ENCODE measurements around the gene CTIF.

Gene CTIF

DNA sequence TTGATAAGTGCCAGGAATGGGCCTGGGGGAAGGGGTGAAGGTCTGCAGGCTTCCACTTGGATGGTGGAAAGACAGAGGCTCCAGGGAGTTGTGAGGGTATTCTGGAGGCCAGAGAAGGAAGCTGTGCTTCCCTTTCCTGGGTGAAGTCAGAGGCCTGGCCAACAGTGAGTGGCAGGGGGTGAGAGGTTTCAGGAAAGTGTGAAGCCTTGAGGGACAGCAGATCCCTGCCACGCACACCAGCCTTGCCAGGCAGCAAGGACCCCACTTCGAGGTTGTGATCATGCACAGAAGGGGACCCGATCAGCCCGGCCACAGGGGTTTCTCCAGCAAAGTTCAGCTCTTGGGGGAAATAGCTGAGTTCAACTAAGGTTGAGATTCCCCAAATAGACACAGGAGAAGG, 345.5 kb downstream of the CTIF start:
- no peaks in the 10 kb centered on the region for H3K36me3 ChIP-seq (replicated peaks; ENCODE audit: insufficient read depth, low read length)
- H3K4me1 ChIP-seq (ENCODE audit: low read length): no peaks in the 10 kb centered on the region
- no peak overlapping the region for H2AFZ ChIP-seq (ENCODE audit: low read length)
- TF ChIP-seq EZH2phosphoT487 (IDR thresholded peaks at IDR 0.05; ENCODE audit: low read length) (no peak), CTCF (IDR thresholded peaks at IDR 0.05; ENCODE audit: low read length) (no peak), EZH2 (optimal IDR thresholded peaks at IDR 0.05; ENCODE audit: low read depth, low read length) (no peak)
- no peak overlapping the region for H3K27ac ChIP-seq (ENCODE audit: low read length)
- H3K4me3 ChIP-seq (ENCODE audit: low read length): no peak overlapping the region
- H3K4me2 ChIP-seq (ENCODE audit: low read depth, low read length): no peak overlapping the region
- H3K9ac ChIP-seq (ENCODE audit: low read length): no peak overlapping the region
- H3F3A ChIP-seq (ENCODE audit: insufficient read depth, low read length): no peaks in the 10 kb centered on the region
- no peak for DNase-seq
- no peaks in the 10 kb centered on the region for H3K9me3 ChIP-seq (replicated peaks; ENCODE audit: insufficient read depth, low read length)
- no peaks in the 10 kb centered on the region for H3K79me2 ChIP-seq (ENCODE audit: low read length)
- H3K9me2 ChIP-seq (replicated peaks; ENCODE audit: insufficient read depth, low read length): no peaks in the 10 kb centered on the region
- no peaks in the 10 kb centered on the region for H3K27me3 ChIP-seq (replicated peaks; ENCODE audit: insufficient read depth, low read length)
- no peaks in the 10 kb centered on the region for H4K20me1 ChIP-seq (ENCODE audit: insufficient read depth, low read length)

DNA sequence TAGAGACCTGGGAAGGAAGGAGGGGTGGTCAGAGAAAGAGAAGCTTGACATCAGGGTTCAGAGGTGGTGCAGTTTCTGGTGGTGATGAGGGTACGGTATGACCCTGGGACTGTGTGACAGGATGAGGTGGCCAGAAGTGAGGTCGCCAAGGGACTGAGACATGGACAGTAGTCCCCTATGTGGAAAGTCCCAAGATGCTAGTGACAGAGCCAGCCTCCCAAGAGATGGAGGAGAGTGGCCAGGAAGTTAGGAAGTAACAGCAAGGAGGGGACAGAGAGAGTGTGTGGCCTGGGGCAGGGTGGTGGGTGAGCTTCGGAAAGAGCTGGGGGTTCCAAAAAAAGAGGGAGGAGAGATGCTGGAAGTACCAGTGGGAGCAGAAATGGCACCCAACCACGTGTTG, 345.9 kb downstream of the CTIF start:
- Histone ChIP-seq H3K9ac (ENCODE audit: low read length) (no peak overlapping the region), H4K20me1 (ENCODE audit: insufficient read depth, low read length) (no peaks in the 10 kb centered on the region), H3K4me1 (ENCODE audit: low read length) (no peaks in the 10 kb centered on the region), H3K36me3 (replicated peaks; ENCODE audit: insufficient read depth, low read length) (no peaks in the 10 kb centered on the region), H3K27ac (ENCODE audit: low read length) (no peak overlapping the region), H3K4me3 (ENCODE audit: low read length) (no peak overlapping the region), H3K27me3 (replicated peaks; ENCODE audit: insufficient read depth, low read length) (no peaks in the 10 kb centered on the region), H3F3A (ENCODE audit: insufficient read depth, low read length) (no peaks in the 10 kb centered on the region), H3K4me2 (ENCODE audit: low read depth, low read length) (no peak overlapping the region), H3K9me2 (replicated peaks; ENCODE audit: insufficient read depth, low read length) (no peaks in the 10 kb centered on the region), H3K9me3 (replicated peaks; ENCODE audit: insufficient read depth, low read length) (no peaks in the 10 kb centered on the region), H3K79me2 (ENCODE audit: low read length) (no peaks in the 10 kb centered on the region), H2AFZ (ENCODE audit: low read length) (no peak overlapping the region)
- no peak for TF ChIP-seq CTCF (IDR thresholded peaks at IDR 0.05; ENCODE audit: low read length)
- TF ChIP-seq EZH2 (optimal IDR thresholded peaks at IDR 0.05; ENCODE audit: low read depth, low read length): no peak
- TF ChIP-seq EZH2phosphoT487 (IDR thresholded peaks at IDR 0.05; ENCODE audit: low read length): no peak
- DNase-seq: no peak

GRCh38 chr18:48885266-48885923, 346.6 kb downstream of the CTIF start:
- Histone ChIP-seq H2AFZ (ENCODE audit: low read length) (no peak overlapping the region), H4K20me1 (ENCODE audit: insufficient read depth, low read length) (no peaks in the 10 kb centered on the region), H3K36me3 (replicated peaks; ENCODE audit: insufficient read depth, low read length) (no peaks in the 10 kb centered on the region), H3K79me2 (ENCODE audit: low read length) (no peaks in the 10 kb centered on the region), H3K4me1 (ENCODE audit: low read length) (no peaks in the 10 kb centered on the region), H3F3A (ENCODE audit: insufficient read depth, low read length) (no peaks in the 10 kb centered on the region), H3K9ac (ENCODE audit: low read length) (no peak overlapping the region), H3K27me3 (replicated peaks; ENCODE audit: insufficient read depth, low read length) (no peaks in the 10 kb centered on the region), H3K27ac (ENCODE audit: low read length) (no peak overlapping the region), H3K9me2 (replicated peaks; ENCODE audit: insufficient read depth, low read length) (no peaks in the 10 kb centered on the region), H3K4me3 (ENCODE audit: low read length) (no peak overlapping the region), H3K4me2 (ENCODE audit: low read depth, low read length) (no peak overlapping the region), H3K9me3 (replicated peaks; ENCODE audit: insufficient read depth, low read length) (no peaks in the 10 kb centered on the region)
- DNase-seq: no peak
- TF ChIP-seq EZH2 (optimal IDR thresholded peaks at IDR 0.05; ENCODE audit: low read depth, low read length) (no peak), EZH2phosphoT487 (IDR thresholded peaks at IDR 0.05; ENCODE audit: low read length) (no peak), CTCF (IDR thresholded peaks at IDR 0.05; ENCODE audit: low read length) (no peak)

Data from MM.1S (cell line).